Left ventricle myocardium inferior (tissue), 1 donor: Measurements from ENCODE around the gene RTEL1. TPM values are rescaled to one million over a fixed set of nuclear protein-coding genes. Genes with fewer than 3 reads are reported as not detected.
A peak's percentile ranks its signal among the peaks of the same experiment; 100 is the strongest.

Experiments
- DNase-seq: peaks from one replicate; pipeline ENCODE4 v3.0.0-alpha.2; 2020
- H3K27ac ChIP-seq: fragments of 200-600 bp; replicated peaks from 2 replicates; pipeline ENCODE4 v1.8.0; 2021
- H3K27me3 ChIP-seq: fragments of 200-600 bp; 2 replicates; pipeline ENCODE4 v1.8.0; 2021; ENCODE audit warnings: low read depth
- H3K36me3 ChIP-seq: fragments of 200-600 bp; 2 replicates; pipeline ENCODE4 v1.8.0; 2021
- H3K4me1 ChIP-seq: fragments of 200-600 bp; 2 replicates; pipeline ENCODE4 v1.8.0; 2021
- H3K4me3 ChIP-seq: fragments of 200-600 bp; 2 replicates; pipeline ENCODE4 v1.8.0; 2021; ENCODE audit warnings: mild to moderate bottlenecking, moderate library complexity
- H3K9me3 ChIP-seq: fragments of 200-600 bp; replicated peaks from 2 replicates; pipeline ENCODE4 v1.8.0; 2021
- CTCF ChIP-seq: fragments of 200-600 bp; IDR thresholded peaks from 2 replicates; pipeline ENCODE4 v1.8.0; 2021; ENCODE audit warnings: antibody characterized with exemption, mild to moderate bottlenecking, borderline replicate concordance
- intact Hi-C: fragments of 100-400 bp; cut with micrococcal nuclease; formaldehyde crosslinking; loops from one replicate; pipeline ENCODE4 v1.11.0; 2022
- total RNA-seq: library from RNA; stranded (reverse); fragmentation: NEBNext Ultra II Directional; extraction: Animal tissue kit (Norgen Biotek cat#: 25700); gene quantifications from one replicate; pipeline ENCODE4 v1.2.1, GENCODE V29; 2021
- donor health status: DM: no; HTN: yes; CAD: no; lungs with severe emphysema.

RTEL1 gene
- total RNA-seq, 1 donor from 2014 or later = 9.6 TPM

GRCh38 chr20:63641146-63641791 is 16.8 kb upstream of the RTEL1 start:
- DNase-seq = no peak
- Histone ChIP-seq H3K9me3 (no peaks in the 10 kb centered on the region), H3K27me3 (no peaks in the 10 kb centered on the region), H3K27ac (peak overlapping the region; percentile 97), H3K36me3 (no peaks in the 10 kb centered on the region), H3K4me1 (peaks cover 33% of the 10 kb centered on the region), H3K4me3 (peak overlapping the region; percentile 74)
- intact Hi-C loops = no loop called here
- TF ChIP-seq CTCF = no peak

GRCh38 chr20:63641792-63642523 is 16.2 kb upstream of the RTEL1 start:
- intact Hi-C loops = no loop called here
- peak; percentile 90 for DNase-seq

GRCh38 chr20:63642527-63643247 is 15.4 kb upstream of the RTEL1 start:
- DNase-seq = no peak
- Histone ChIP-seq H3K9me3 (no peaks in the 10 kb centered on the region), H3K27me3 (no peaks in the 10 kb centered on the region), H3K27ac (peak overlapping the region; percentile 79), H3K4me1 (peaks cover 33% of the 10 kb centered on the region), H3K36me3 (no peaks in the 10 kb centered on the region), H3K4me3 (peak overlapping the region; percentile 74)
- no peak for TF ChIP-seq CTCF
- intact Hi-C loops = no loop called here

More at GRCh38 chr20:63641792-63642523, 16.2 kb upstream of the RTEL1 start:
- H3K4me3 ChIP-seq = peak overlapping the region; percentile 74
- peak; percentile 55 for TF ChIP-seq CTCF
- no peaks in the 10 kb centered on the region for H3K9me3 ChIP-seq
- no peaks in the 10 kb centered on the region for H3K36me3 ChIP-seq
- peaks cover 33% of the 10 kb centered on the region for H3K4me1 ChIP-seq
- no peaks in the 10 kb centered on the region for H3K27me3 ChIP-seq
- peak overlapping the region; percentile 97 for H3K27ac ChIP-seq

- Histone ChIP-seq H3K4me1 (peaks cover 28% of the 10 kb centered on the region), H3K27ac (no peak overlapping the region), H3K27me3 (no peaks in the 10 kb centered on the region), H3K36me3 (no peaks in the 10 kb centered on the region), H3K9me3 (no peaks in the 10 kb centered on the region), H3K4me3 (no peak overlapping the region)
- DNase-seq = no peak
- no peak for TF ChIP-seq CTCF
- intact Hi-C loops = no loop called here
These were observed 14.6 kb upstream of the RTEL1 start for GRCh38 chr20:63643499-63643898.

- intact Hi-C loops = no loop called here
- no peak for TF ChIP-seq CTCF
- no peaks in the 10 kb centered on the region for H3K9me3 ChIP-seq
- no peak for DNase-seq
- no peaks in the 10 kb centered on the region for H3K27me3 ChIP-seq
- peaks cover 24% of the 10 kb centered on the region for H3K4me1 ChIP-seq
- H3K36me3 ChIP-seq = no peaks in the 10 kb centered on the region
- no peak overlapping the region for H3K27ac ChIP-seq
- H3K4me3 ChIP-seq = no peak overlapping the region
These were observed 14.2 kb upstream of the RTEL1 start for GRCh38 chr20:63643946-63644345.
